Mucosa of gallbladder (tissue), 1 donor: ENCODE measurements around the gene CD96. TPM values are rescaled to one million over a fixed set of nuclear protein-coding genes. Genes with fewer than 3 reads are reported as not detected.
"Not testable (repeated sequence)": the region's sequence is repeated elsewhere in the genome, so short reads cannot be mapped to it uniquely, and the experiment has no call there.

Experiments
- DNase-seq: peaks from one replicate; pipeline ENCODE4 v3.0.0-alpha.2; 2020; ENCODE audit warnings: low spot score
- total RNA-seq: library from RNA; stranded (reverse); gene quantifications from one replicate; pipeline ENCODE4 v1.2.1, GENCODE V29; 2021
- donor health status: DM: no; HTN: no; CAD: no.

The CD96 gene
- total RNA-seq, 1 donor from 2014 or later = 7.5 TPM

GRCh38 chr3:111561902-111562301, 19.9 kb downstream of the CD96 start:
- DNase-seq = not testable (repeated sequence)

GRCh38 chr3:111566844-111567243, 24.8 kb downstream of the CD96 start:
- no peak for DNase-seq

GRCh38 chr3:111568355-111568754, 26.4 kb downstream of the CD96 start:
- DNase-seq = no peak

GRCh38 chr3:111568911-111569310, 26.9 kb downstream of the CD96 start:
- DNase-seq = no peak

GRCh38 chr3:111570404-111571030, 28.5 kb downstream of the CD96 start:
- no peak for DNase-seq

- no peak for DNase-seq
Measured at GRCh38 chr3:111571282-111571681, 29.3 kb downstream of the CD96 start.

- DNase-seq = no peak
Measured at GRCh38 chr3:111571907-111572460, 30.0 kb downstream of the CD96 start.

GRCh38 chr3:111577113-111577512, 35.1 kb downstream of the CD96 start:
- no peak for DNase-seq

- no peak for DNase-seq
Measured at GRCh38 chr3:111577798-111578685, 36.0 kb downstream of the CD96 start.

- no peak for DNase-seq
Measured at GRCh38 chr3:111578867-111579266, 36.9 kb downstream of the CD96 start.

GRCh38 chr3:111579495-111579894, 37.5 kb downstream of the CD96 start:
- DNase-seq = no peak

- DNase-seq = no peak
Measured at GRCh38 chr3:111581403-111582119, 39.6 kb downstream of the CD96 start.

- no peak for DNase-seq
Measured at GRCh38 chr3:111582120-111582474, 40.1 kb downstream of the CD96 start.

GRCh38 chr3:111584744-111585143, 42.7 kb downstream of the CD96 start:
- no peak for DNase-seq

- DNase-seq = peak; percentile 47
Measured at GRCh38 chr3:111585217-111585616, 43.2 kb downstream of the CD96 start.

GRCh38 chr3:111588527-111588926, 46.5 kb downstream of the CD96 start:
- DNase-seq = no peak

GRCh38 chr3:111589303-111590142, 47.5 kb downstream of the CD96 start:
- no peak for DNase-seq

GRCh38 chr3:111590143-111590491, 48.1 kb downstream of the CD96 start:
- no peak for DNase-seq

- no peak for DNase-seq
Measured at GRCh38 chr3:111591555-111591954, 49.6 kb downstream of the CD96 start.

- no peak for DNase-seq
Measured at GRCh38 chr3:111592143-111592542, 50.1 kb downstream of the CD96 start.

- DNase-seq = no peak
Measured at GRCh38 chr3:111592936-111593335, 50.9 kb downstream of the CD96 start.

- no peak for DNase-seq
Measured at GRCh38 chr3:111593666-111594065, 51.7 kb downstream of the CD96 start.
